HG02973 (cell line): ENCODE measurements around the gene MED12L.
A peak's percentile ranks its signal among the peaks of the same experiment; 100 is the strongest.

Source experiments
- ATAC-seq: cut with Tn5 transposase; IDR thresholded peaks from one replicate; pipeline ENCODE4 v1.9.1; 2021; ENCODE audit warnings: moderate library complexity; ENCODE audit not compliant: unreplicated experiment

MED12L gene

DNA sequence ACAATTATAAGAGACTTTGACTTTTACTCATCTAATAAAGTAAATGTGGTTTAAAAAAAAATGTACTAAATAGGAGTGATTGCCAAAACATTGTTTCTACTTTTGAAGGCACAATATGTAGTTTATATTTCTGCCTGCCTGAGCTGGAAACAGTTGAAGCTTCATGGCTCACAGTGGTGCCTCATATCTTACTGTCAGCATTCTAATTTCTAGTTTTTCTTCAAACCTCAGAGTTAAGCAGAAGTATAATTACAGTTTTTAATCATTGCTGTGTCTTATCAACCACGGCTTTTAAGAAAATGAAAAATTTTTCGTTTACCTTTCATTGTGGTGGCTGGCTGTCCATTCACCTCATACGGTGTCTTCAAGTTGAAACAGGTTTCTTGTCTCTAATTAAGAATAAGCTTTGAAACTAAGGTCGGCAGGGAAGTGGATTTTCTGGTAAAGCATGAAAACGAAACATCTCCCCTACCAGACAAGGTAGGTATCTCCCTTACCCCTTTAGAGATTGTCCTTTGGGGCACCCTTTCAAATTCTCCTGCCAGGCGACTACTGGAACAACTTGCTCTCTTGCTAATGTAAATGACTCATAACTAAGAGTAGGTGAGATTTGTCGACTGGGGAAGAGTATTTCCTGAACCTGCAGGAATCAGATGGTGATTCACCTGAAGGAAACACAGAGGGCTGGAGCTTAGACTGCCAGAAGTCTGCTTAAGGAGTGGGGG lies 231.0 kb downstream of the MED12L start, which contains the start of gene GPR87:
Gene GPR87 (minus strand): TSS at position 554 of the 725 bp plus-strand sequence. CDS start 16,720 bp downstream, outside the sequence.
- no peak for ATAC-seq

DNA sequence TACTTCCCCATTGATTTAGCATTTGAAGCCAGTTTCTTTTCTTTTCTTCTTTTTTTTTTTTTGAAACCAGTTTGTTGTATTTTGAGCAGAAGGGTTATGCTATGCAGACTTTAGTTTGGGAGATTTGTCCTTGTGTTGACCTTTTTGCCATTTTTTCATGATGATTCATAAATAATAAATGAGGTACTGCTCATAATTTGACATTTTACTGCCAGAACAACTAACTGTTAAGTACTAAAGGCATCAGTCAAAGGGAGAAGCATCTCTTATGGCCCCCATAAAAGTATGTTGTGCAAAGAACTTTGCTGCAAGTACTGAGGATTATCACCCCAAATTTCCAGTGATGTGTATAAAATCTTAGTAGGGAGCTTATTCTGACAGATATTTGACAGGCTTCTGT lies 232.8 kb downstream of the MED12L start:
- ATAC-seq, result no peak

DNA sequence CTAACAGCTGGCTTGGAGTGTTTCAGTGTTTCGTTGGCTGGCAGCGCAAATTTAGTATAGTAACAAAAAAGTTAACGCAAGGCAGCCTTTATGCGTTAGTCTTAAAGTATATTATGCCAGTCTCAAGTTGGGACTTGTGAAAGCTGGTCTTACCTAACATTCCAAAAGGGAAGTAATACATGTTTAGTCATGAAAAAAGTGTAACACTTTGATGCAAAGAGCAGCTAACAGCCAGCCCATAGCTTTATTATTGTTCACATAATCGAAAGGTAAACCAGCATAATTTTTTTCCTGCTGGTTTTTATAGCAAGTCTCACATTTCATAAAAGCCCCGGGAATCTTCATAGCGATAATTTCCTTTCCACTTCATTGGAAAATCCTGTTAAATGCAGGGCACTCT lies 233.5 kb downstream of the MED12L start:
- no peak for ATAC-seq

DNA sequence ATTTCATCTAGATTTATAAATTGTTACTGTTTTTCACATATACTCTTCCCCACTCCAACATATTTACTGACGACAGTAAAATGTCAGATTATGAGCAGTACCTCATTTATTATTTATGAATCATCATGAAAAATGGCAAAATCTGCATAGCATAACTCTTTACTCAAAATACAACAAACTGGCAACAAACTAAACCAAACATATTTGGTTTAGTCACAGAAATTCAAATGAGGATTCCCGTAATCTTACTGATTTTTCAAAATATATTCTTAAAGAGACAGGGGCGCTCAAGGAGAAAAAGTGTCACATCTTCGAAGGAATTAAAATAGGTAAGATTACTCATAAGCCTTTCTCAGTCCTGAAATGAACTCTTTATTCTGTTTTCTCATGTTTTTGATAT lies 234.2 kb downstream of the MED12L start:
- ATAC-seq, result no peak

DNA sequence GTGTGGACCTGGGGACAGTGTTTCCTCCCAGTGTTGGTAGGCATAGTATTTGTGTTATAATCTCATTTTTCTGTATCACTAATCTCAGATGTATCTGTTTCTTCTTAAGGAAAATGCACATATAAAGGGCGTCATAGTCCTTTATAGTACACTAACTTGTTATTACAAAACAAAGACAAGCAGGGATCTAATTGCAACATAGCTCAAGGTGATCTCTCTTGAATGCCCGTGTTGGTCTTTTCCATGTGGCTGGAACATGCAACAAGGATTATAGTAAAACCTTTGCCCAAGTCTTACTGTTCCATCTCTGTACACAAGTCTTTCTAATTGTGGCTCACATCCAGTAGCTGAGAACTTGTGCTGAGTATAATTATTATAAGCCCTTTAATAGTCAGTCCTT lies 234.7 kb downstream of the MED12L start:
- ATAC-seq, result no peak

DNA sequence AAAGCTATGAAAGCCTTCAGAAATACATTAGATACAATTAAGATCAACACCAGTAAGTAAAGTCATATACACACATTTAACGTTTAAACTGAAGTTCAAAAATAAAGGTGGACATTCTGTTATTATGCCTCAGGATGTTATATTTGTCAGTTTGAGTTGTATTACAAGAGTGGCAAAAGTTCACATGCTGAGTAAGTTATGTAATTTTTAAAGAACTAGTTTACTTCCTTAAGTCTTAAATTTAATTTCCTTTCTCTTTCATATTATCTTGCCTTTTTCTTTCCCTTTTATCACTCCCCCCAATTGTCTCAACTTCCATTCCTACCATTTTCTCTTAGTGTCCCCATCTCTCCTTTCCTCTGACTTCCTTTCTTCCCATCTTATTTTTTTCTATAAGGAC lies 236.1 kb downstream of the MED12L start:
- ATAC-seq, result no peak

DNA sequence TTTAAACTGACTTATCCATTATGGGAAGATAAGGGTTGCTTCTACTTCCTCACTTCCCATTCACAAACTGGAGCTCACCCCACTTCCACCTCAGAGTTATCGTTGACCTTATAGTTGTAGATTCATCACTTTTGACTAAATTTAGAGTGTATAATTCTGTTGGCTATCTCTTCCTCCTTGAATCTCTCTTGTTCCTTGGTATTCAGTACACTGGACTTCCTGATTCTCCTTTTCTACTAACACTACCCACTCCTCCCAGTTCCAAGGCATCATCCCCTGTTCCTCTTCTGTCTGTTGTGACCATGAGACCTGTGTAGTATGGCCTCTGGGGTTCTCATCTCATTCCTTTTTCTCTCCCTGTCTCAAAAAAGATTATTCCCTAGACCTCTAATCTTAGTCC lies 237.0 kb downstream of the MED12L start:
- no peak for ATAC-seq

DNA sequence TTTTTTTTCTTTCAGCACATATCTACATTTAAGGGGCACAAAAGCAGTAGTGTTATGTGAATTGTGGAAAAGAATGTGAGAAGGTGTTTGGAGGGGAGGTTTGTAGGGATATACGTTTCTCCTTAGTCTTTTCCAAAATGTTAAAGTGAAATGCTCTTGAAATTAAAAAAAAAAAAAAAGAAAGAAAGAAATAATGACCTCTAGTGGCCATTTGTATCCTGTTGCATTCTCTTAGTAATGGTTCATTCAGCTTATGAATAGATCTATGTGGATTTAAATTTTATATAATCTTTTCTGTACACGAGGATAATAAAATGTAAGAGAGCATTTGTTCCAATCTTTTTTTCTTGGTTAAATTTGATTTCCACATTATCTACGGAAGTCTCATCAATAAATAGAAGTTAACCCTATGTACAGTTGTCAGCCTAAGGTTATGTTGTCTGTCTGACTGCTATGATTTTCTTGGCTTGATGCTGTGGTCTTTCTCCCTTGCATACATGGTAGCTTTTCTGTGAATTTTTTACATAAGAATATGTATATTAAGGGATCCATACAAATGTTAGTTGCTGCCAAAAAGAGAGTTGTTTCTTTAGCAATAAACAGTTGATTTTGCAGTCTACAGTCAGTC lies 242.2 kb downstream of the MED12L start:
- no peak for ATAC-seq

DNA sequence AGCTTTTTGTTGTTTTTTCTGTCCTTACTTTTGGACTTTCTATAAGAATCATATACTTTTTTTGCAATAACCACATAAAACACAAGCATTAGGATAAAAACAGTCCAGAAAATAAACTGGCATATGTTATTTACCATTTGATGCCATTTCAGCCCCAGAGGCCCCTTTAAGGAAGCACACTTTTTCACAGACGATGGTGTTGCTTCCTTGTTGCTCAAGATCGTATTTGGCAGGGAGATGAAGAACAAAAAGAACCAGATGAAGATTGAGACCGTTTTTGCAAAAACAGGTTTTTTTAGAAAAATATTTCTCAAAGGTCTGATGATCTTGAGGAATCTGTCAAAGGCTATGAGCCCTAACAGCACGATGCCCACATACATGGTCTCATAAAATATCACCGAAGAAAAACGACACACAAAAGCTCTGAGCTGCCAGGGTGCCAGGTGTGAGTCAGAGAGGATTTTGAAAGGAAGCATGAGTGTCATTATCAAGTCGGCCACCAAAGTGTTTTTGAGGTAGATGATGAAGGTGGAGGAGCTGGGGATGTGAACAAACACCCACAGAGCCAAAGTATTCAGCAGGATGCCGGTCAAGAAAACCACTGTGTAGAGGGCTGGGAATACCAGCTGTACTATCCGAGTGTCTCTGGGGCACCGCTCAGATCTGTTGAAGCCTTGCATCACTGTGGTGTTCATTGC lies 243.0 kb downstream of the MED12L start:
- no peak for ATAC-seq

DNA sequence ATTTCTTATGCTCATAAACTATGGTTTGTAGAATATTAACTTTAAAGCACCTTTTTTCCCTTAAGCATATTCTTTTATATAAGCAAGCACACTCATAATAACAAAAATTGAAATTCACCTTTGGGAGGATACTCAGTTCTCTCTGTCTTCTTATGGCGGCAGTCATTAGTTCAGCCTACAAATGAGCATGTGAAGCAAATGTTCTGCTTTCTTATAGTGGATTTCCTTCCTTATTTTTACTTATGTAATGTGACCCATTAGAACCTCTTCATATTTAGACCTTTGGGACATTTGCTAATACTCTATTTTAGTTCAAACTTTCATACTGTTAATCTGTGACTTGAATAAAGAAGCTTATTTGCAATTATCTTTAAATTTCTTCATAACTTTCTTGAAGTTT lies 243.9 kb downstream of the MED12L start, which contains the start of gene P2RY13:
Gene P2RY13 (minus strand): TSS at position 187 of the 400 bp plus-strand sequence. CDS start 21 bp downstream, at position 166.
- ATAC-seq, result no peak

DNA sequence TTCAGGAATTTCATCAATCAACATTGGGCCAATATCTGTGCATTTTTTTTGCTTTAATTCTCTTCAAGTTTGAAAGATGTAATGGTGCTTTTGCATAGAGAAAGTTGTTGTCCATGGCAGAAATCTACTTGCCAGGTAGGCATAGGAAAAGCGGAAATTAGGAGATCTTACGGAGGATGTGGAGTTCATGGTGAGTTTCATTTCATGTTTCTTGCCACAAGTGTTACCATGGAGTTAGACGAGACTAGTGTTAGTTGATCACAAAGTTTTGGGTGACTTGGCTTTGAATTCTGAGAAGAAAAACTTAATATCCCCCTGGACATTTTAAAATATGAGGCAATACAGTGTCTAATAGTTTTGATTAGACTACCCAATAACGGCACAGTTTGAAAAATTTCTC lies 244.9 kb downstream of the MED12L start:
- ATAC-seq, result no peak

DNA sequence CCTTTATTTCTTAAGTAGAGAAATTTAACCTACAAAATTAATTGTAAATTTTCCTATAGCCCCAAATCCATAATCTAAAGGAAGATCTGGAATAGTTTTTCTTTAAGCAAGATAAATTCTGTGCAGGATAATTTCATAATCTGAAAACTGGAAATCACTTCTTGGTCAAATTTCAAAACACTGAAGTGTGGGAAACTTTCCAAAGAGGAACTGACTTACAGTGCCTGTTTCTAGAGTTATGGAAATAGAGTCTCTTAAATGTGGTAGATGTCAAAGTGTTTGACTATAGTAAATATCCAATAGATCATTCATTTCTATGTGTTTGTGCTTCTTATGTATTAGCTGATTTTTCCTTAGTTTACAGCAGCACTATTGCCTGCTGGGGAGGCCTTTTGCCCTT lies 245.4 kb downstream of the MED12L start:
- ATAC-seq, result no peak

DNA sequence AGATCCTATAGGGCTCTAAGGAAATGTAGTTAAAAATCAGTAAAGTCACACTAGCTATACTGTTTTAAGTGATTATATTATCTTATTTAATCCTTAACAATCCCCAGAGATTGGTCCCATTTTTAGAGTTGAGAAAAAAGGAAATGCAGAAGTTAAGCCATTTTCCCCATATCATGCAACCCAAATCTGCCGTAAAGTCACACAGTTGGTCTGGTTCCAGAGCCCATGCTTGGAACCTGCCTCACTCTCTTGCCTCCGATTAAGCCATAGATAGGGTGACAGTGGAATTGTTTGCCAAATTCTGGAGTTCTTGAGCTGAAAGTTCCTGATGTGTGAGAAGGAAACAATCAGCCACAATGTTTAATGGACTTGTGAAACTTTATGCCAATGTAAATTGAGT lies 246.2 kb downstream of the MED12L start:
- ATAC-seq, result no peak

DNA sequence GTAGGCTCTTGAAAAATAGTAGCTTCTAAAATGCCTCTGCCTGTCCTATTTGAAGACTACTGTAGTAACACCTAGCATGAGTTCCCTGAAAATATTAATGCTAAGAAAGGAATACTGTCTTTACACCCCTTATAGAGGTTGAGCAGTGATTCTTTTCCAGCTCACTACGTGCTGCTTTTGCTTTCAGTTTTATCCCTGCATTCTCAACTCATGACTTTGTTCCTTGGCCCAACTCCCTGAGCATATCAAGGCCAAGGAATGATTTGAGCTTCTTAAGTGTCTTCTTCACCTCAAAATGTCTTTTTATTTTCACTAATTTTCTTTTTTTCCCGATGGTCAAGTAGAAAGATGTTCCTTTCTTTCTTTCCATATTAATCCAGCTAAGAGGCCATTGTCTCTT lies 260.4 kb downstream of the MED12L start:
- ATAC-seq, result no peak

DNA sequence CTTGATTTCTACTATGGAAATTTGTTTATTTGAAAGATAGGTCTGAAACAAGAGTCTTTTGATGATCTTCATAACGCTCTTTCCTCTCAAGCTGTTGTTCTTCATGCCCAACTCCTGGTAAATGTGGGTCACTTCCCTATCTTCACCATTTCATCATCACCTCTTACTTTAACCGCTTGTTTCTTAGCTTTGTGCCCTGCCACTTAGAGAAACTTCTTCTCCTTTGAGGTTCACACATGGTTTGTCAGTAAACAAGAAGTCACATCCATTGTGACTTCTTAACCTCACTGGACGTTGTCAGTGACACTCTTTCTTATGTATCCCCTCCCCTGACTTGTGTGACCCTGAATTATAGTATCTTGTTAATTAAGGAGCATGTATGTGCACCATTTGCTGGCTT lies 260.8 kb downstream of the MED12L start:
- ATAC-seq, result no peak

DNA sequence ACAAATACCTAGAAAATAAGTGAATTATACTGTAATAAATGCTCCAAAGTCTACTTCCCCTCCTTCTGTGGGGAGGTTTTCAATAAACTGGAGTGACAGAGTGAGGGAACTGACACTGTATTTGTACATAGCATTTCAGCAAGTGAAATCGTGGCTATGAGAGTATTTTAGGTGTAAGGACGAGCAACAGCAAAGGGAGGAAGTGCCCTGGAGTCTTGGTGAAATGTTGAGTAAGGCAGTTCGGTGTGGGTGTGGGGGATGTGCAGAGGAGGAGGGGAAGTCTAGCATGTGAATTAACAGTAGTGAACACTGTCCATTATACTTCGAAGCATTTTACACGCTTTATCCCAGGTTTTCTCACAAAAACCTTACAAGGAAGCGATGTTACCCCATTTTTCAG lies 262.0 kb downstream of the MED12L start:
- ATAC-seq, result no peak

DNA sequence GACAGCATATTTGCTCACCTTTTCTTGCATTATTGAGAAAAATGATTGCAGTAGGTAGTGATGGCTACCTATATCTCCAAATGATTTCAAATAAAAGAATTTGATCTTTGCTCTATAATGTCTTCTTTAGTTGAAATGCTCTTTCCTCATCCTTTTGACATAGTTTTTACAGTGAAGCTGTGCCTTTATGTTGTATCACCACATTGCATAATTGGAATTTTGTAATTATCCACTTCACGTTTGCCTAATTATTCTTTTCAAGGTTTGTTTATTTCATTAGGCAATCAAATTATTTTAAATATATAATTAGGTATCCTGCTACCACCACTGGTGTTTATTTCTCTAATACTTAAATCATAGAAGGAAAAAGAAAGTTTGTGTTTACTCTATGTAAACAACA lies 265.2 kb downstream of the MED12L start:
- ATAC-seq, result no peak

DNA sequence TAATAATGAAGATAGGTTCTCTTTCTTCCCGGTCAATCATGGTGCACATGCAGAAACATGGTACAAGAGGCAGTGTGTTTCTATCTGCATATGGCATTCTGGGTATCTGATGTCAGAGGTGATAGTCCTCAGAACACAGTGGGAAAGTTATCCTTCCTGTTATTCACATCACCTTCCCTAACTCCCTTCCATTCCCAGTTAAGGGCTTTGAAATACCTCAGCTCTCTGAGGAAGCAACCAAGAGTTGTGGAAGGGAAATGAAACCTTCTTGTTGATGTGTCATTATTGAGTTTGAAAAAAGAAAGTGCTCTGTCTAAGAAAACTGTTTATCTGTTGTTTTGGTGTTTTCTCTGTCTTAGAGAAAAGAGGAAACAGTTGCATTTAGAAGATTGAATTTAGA lies 265.8 kb downstream of the MED12L start:
- peak; percentile 83 for ATAC-seq

DNA sequence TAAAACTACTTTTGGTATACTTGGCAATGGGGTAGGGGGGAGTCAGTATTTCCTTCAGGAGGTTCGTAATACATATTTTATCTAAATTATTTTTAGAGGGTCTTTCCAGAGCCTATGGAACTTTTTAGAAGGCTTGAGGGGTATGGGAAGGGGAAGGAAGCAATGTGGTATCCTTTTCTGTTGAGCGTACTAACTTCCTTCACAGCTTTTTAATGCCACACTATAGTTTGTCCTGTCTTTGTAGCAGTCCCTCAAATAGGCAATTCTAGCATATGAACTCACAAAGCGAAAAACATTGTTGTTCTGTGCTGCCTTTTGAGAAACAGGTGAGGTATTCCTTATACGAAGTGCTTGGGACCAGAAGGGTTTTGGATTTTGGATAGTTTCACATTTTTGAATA lies 266.2 kb downstream of the MED12L start:
- ATAC-seq, result no peak

DNA sequence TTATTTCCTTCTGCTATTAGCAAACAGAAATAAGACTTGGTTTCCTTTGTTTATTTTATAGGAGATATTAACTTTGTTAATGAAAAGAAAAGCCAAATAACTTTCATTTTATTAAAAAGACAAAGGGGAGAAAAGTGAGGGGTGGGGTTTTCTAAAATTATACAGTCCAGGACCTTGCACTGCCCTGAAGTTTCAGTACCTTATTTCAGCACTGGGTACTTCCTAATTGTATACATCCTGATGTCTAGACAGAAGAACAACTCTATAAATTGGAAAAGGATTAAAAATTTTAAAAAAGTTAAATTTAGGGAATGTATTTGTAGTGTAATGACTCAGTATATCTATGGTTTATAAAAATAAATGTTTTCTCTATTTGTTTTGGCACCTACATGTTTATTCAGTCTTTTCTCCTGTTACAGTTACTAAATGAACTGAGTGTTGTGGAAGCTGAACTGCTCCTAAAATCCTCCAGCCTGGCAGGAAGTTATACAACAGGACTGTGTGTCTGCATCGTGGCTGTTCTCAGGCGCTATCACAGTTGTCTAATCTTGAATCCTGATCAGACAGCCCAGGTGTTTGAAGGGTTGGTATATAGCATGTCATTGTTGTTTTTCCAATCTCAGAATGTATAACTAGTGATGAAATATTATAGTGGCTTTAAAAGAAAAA lies 271.5 kb downstream of the MED12L start:
- ATAC-seq, result no peak

DNA sequence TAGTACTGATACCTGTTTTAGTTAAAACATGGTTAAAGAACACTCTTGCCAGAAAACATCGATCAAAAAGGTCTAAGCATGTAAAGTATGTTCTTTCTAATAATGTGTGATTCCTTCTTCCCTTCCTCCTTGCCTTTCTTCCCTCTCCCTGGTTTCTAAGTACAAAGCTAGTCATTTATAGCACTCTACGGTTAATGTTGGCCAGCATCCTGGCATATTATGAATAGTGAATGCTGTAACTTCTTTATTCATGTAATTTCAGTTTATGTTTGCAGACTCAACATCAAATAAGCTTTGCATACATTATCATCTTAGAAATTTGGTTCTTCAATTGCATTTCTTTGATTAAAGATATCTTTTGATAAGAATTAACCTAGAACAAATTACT lies 272.0 kb downstream of the MED12L start:
- no peak for ATAC-seq
